Measurements from ENCODE around the gene CCNJL. TPM values are rescaled to one million over a fixed set of nuclear protein-coding genes. Genes with fewer than 3 reads are reported as not detected.

The CCNJL gene, protein sequence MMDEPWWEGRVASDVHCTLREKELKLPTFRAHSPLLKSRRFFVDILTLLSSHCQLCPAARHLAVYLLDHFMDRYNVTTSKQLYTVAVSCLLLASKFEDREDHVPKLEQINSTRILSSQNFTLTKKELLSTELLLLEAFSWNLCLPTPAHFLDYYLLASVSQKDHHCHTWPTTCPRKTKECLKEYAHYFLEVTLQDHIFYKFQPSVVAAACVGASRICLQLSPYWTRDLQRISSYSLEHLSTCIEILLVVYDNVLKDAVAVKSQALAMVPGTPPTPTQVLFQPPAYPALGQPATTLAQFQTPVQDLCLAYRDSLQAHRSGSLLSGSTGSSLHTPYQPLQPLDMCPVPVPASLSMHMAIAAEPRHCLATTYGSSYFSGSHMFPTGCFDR
- under 1 TPM in 1 of 2 experiments, not detected in 1; 0.17 TPM for total RNA-seq

DNA sequence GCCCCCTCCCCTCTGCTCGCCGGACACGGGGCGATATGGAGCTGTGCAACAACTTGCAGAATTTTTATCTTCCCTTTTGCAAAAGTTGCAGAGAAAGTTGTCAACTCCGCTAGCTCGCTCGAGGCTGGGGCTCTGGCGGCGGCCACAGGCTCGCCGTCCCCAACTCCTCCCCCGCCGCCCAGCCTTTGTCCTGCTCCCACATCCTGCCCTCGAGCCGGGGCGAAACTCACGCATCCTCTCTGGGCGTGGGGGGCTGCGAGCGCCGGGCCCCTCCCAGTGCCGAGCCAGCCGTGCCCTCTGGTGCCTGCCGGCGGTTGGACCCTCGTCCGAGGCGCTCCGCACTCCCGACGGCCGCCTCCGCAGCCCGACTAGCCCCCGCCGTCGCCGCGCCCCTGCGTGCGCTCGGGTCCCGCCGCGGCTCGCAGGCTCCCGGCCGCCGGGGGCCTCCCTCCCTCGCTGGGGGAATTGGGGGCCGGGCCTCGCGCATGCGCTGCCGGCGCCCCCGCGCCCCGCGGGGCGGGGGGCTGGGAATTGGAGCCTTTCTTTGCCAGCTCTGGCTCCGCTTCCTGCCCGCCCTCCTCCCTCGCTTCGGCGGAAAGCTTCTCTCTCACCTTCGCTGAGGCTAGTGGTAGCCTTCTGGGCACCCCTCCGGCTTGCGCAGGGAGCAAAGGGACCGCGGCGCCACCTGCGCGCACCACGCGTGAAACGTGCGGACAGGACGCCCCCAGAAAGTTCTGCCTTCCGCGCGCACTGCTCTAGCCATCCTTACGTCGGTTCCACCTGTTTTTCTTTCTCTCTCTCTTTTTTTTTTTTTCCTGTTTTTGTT lies at the start of gene CCNJL:
CCNJL (minus strand) TSS at position 431 of the 826 bp plus-strand sequence. CDS start 641 bp downstream, outside the sequence.
- peaks cover 77% of the 10 kb centered on the region for H3K27me3 Mint-ChIP-seq
- peaks cover 11% of the 10 kb centered on the region for H3K4me1 Mint-ChIP-seq
- POLR2A ChIA-PET, result no interaction called here
- H3K27ac Mint-ChIP-seq, result no peak within 1 kb of the TSS
- H3K36me3 Mint-ChIP-seq, result no peaks in the 10 kb centered on the region
- DNase-seq (peak; percentile 45), ATAC-seq (ENCODE audit: low read depth) (peak; percentile 64)
- no peaks in the 10 kb centered on the region for H3K9me3 Mint-ChIP-seq
- peak within 1 kb of the TSS; percentile 76 for H3K4me3 Mint-ChIP-seq

GRCh38 chr5:160361624-160362228 lies 49.4 kb upstream of the CCNJL start:
- no peaks in the 10 kb centered on the region for H3K9me3 Mint-ChIP-seq
- DNase-seq (no peak), ATAC-seq (ENCODE audit: low read depth) (no peak)
- peaks cover 7% of the 10 kb centered on the region for H3K27me3 Mint-ChIP-seq
- no peaks in the 10 kb centered on the region for H3K36me3 Mint-ChIP-seq
- no peak overlapping the region for H3K27ac Mint-ChIP-seq
- POLR2A ChIA-PET, result no interaction called here
- H3K4me3 Mint-ChIP-seq, result no peak overlapping the region
- no peaks in the 10 kb centered on the region for H3K4me1 Mint-ChIP-seq

GRCh38 chr5:160360310-160360709 lies 47.9 kb upstream of the CCNJL start:
- no peak for DNase-seq
- H3K4me3 Mint-ChIP-seq, result no peak overlapping the region
- POLR2A ChIA-PET, result no interaction called here
- no peaks in the 10 kb centered on the region for H3K9me3 Mint-ChIP-seq
- no peaks in the 10 kb centered on the region for H3K36me3 Mint-ChIP-seq
- no peak overlapping the region for H3K27ac Mint-ChIP-seq
- peaks cover 6% of the 10 kb centered on the region for H3K27me3 Mint-ChIP-seq
- no peak for ATAC-seq (ENCODE audit: low read depth)
- no peaks in the 10 kb centered on the region for H3K4me1 Mint-ChIP-seq

GRCh38 chr5:160359816-160360215 lies 47.5 kb upstream of the CCNJL start:
- POLR2A ChIA-PET, result no interaction called here
- peaks cover 2% of the 10 kb centered on the region for H3K27me3 Mint-ChIP-seq
- H3K27ac Mint-ChIP-seq, result peak overlapping the region; percentile 51
- no peaks in the 10 kb centered on the region for H3K36me3 Mint-ChIP-seq
- no peak for ATAC-seq (ENCODE audit: low read depth)
- H3K4me1 Mint-ChIP-seq, result no peaks in the 10 kb centered on the region
- DNase-seq, result no peak
- no peaks in the 10 kb centered on the region for H3K9me3 Mint-ChIP-seq
- no peak overlapping the region for H3K4me3 Mint-ChIP-seq

DNA sequence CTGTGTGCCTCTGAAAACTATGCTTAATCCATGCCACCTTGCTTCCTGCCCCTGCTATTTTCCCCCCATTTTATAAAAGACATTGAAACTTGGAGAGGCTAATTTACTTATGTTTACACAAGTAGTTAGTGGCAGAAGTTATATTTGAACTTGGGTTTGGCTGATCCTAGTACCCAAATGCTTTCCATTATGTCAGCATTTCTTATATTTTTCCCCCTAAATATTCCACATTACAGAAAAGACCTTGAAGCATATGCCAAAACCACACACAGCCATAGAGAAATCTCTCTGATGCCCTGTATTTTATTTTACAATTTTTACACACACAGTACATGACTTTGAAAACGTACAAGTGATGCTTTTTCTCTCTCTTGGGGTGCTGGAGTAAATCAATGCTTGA lies 46.9 kb upstream of the CCNJL start:
- no peak overlapping the region for H3K4me3 Mint-ChIP-seq
- H3K4me1 Mint-ChIP-seq, result no peaks in the 10 kb centered on the region
- no peak for DNase-seq
- H3K27me3 Mint-ChIP-seq, result peaks cover 2% of the 10 kb centered on the region
- H3K9me3 Mint-ChIP-seq, result no peaks in the 10 kb centered on the region
- POLR2A ChIA-PET, result no interaction called here
- no peak for ATAC-seq (ENCODE audit: low read depth)
- no peak overlapping the region for H3K27ac Mint-ChIP-seq
- H3K36me3 Mint-ChIP-seq, result no peaks in the 10 kb centered on the region

DNA sequence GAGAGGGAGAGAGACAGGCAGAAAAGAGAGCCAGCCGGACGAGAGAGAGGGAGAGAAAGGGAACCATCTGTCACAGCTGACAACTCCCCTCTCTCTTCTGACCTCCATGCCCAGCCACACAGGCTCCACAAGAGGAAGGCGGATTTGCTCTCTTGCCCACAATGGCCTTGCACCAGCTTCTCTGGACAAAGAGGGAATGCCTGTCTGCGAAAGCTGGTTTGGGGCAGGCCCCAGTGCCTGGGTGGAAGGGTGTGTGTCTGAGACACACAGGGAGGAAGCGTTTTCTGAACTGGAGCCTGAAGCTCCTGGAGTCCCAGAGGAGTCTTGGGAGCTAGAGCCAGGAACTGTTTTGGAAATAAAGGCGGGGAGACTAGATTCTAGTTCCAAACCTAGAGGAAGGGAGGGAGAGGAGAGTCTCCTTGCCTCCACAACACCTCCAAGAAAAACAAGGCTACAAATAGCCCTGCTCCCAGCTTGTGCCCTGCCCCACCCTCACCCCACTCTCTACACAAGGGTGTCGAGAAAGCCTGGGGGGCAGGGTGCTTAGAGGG lies 45.6 kb upstream of the CCNJL start:
- ATAC-seq (ENCODE audit: low read depth) (no peak), DNase-seq (no peak)
- POLR2A ChIA-PET, result no interaction called here
- no peak overlapping the region for H3K27ac Mint-ChIP-seq
- no peak overlapping the region for H3K4me3 Mint-ChIP-seq
- no peaks in the 10 kb centered on the region for H3K27me3 Mint-ChIP-seq
- no peaks in the 10 kb centered on the region for H3K4me1 Mint-ChIP-seq
- H3K9me3 Mint-ChIP-seq, result no peaks in the 10 kb centered on the region
- no peaks in the 10 kb centered on the region for H3K36me3 Mint-ChIP-seq

DNA sequence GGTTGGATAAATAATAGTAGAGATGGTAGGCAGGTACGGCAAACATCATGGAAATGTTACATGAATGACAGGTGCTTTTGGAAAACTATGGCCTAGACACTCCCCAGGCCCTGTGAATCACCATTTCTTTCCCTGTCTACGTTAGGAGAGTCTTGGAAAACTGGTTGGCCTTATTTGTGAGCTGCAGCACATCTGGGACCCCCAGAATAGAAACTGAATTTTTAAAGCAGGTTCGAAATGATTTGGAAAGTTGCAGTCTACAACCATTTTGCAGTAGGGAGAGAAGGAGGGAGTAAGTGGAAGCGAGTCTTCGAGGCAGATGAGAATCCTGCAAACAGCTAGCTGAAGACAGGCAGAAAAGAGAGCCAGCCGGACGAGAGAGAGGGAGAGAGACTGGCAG lies 45.0 kb upstream of the CCNJL start:
- POLR2A ChIA-PET, result no interaction called here
- Mint-ChIP-seq H3K9me3 (no peaks in the 10 kb centered on the region), H3K4me3 (no peak overlapping the region)

DNA sequence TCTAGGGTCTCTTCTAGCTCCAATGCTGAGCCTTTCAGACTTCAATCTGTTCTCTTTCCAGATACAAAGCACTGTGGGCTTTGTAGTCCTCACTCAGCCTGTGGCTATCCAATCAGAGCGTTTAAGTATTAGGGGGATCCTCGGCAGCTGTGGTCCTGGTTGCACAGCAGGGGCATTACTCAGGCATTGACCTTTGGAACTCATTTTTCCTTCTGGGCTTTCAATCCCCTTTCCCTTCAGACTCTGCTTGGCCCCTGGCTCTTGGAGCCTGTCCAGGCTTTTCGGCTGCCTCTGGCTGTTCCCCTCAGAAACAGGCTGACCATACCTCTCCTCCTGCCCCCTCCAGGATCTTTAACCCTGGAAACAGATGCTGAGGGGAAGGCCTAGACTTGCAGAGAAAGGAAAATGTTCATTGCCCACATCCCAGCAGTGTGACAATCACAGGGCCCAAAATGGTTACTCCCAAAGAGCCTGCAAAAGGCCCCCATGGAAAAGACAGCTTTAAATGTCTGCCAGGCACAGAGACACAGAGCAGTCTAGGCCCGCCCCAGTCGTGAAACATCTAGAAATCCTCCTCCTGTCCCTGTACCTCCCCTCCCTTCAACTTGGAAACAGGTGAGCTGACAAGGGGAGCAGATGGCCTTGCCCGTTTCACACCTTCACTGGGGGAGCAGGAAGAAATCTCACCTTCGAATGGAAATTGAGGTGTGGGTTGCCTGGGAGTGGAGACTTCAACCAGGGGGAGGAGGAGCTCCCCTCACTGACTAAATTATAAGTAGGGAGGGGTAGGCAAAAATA lies 44.4 kb upstream of the CCNJL start:
- no peaks in the 10 kb centered on the region for H3K27me3 Mint-ChIP-seq
- ATAC-seq (ENCODE audit: low read depth) (no peak), DNase-seq (no peak)
- no peak overlapping the region for H3K27ac Mint-ChIP-seq
- H3K4me3 Mint-ChIP-seq, result no peak overlapping the region
- no peaks in the 10 kb centered on the region for H3K4me1 Mint-ChIP-seq
- no peaks in the 10 kb centered on the region for H3K9me3 Mint-ChIP-seq
- POLR2A ChIA-PET, result no interaction called here
- no peaks in the 10 kb centered on the region for H3K36me3 Mint-ChIP-seq

More for the DNA sequence above, 45.0 kb upstream of the CCNJL start:
- no peaks in the 10 kb centered on the region for H3K4me1 Mint-ChIP-seq
- no peaks in the 10 kb centered on the region for H3K36me3 Mint-ChIP-seq
- H3K27me3 Mint-ChIP-seq, result no peaks in the 10 kb centered on the region
- DNase-seq (no peak), ATAC-seq (ENCODE audit: low read depth) (no peak)
- H3K27ac Mint-ChIP-seq, result no peak overlapping the region

GRCh38 chr5:160354666-160355065 lies 42.3 kb upstream of the CCNJL start:
- Mint-ChIP-seq H3K9me3 (no peaks in the 10 kb centered on the region), H3K36me3 (no peaks in the 10 kb centered on the region), H3K4me3 (no peak overlapping the region), H3K27ac (no peak overlapping the region), H3K4me1 (no peaks in the 10 kb centered on the region), H3K27me3 (no peaks in the 10 kb centered on the region)
- no peak for DNase-seq
- POLR2A ChIA-PET, result no interaction called here
- no peak for ATAC-seq (ENCODE audit: low read depth)

GRCh38 chr5:160353379-160353778 lies 41.0 kb upstream of the CCNJL start:
- POLR2A ChIA-PET, result no interaction called here
- Mint-ChIP-seq H3K36me3 (no peaks in the 10 kb centered on the region), H3K9me3 (no peaks in the 10 kb centered on the region), H3K4me3 (no peak overlapping the region), H3K27me3 (no peaks in the 10 kb centered on the region), H3K4me1 (no peaks in the 10 kb centered on the region), H3K27ac (no peak overlapping the region)
- no peak for DNase-seq
- no peak for ATAC-seq (ENCODE audit: low read depth)

DNA sequence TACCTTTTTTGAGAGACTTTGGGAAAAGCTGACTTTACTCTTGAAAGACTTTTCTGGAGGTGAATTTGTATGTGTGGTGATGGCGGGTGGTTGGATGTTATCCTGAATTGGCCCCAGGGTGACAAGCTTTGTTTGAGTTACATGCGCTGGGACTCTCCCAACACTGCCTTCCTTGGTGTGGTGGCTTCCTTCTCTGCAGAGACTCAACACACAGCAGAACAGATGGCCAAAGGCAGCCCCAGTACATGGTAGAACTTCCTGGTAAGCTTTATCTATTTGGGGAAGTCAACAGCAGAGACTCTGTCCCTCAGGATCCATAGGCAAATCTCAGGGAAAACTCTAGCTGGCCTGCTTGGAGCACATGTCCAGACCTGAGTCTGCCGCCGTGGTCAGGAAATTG lies 39.9 kb upstream of the CCNJL start:
- POLR2A ChIA-PET, result no interaction called here
- DNase-seq (no peak), ATAC-seq (ENCODE audit: low read depth) (no peak)
- Mint-ChIP-seq H3K4me1 (no peaks in the 10 kb centered on the region), H3K27ac (no peak overlapping the region), H3K36me3 (no peaks in the 10 kb centered on the region), H3K27me3 (no peaks in the 10 kb centered on the region), H3K9me3 (no peaks in the 10 kb centered on the region), H3K4me3 (no peak overlapping the region)

- no peaks in the 10 kb centered on the region for H3K36me3 Mint-ChIP-seq
- H3K4me3 Mint-ChIP-seq, result no peak overlapping the region
- POLR2A ChIA-PET, result no interaction called here
- H3K27me3 Mint-ChIP-seq, result no peaks in the 10 kb centered on the region
- DNase-seq, result no peak
- no peak for ATAC-seq (ENCODE audit: low read depth)
- no peaks in the 10 kb centered on the region for H3K9me3 Mint-ChIP-seq
- no peak overlapping the region for H3K27ac Mint-ChIP-seq
- H3K4me1 Mint-ChIP-seq, result no peaks in the 10 kb centered on the region
Observed at GRCh38 chr5:160349935-160350303, 37.6 kb upstream of the CCNJL start.

All from activated naive CD8-positive, alpha-beta T cell treated with anti-CD3 and anti-CD28 coated beads, Interleukin-2, amount 10 ng/mL, durations not matched to agents 7 days and 5 days (primary cell).